ENCODE results near the gene COX20.

Gene COX20

GRCh38 chr1:244851546-244852231 lies 16.2 kb downstream of the COX20 start:
- no peak overlapping the region for H3K4me3 ChIP-seq (ENCODE audit: low read depth, low read length)
- no peak for TF ChIP-seq CTCF (IDR thresholded peaks at IDR 0.05; ENCODE audit: insufficient read depth, low read depth, low read length, missing control alignments)
- DNase-seq (ENCODE audit: low read depth): no peak

GRCh38 chr1:244852694-244853093 lies 17.2 kb downstream of the COX20 start:
- TF ChIP-seq CTCF (IDR thresholded peaks at IDR 0.05; ENCODE audit: insufficient read depth, low read depth, low read length, missing control alignments): no peak
- H3K4me3 ChIP-seq (ENCODE audit: low read depth, low read length): no peak overlapping the region
- no peak for DNase-seq (ENCODE audit: low read depth)

- DNase-seq (ENCODE audit: low read depth): no peak
- no peak overlapping the region for H3K4me3 ChIP-seq (ENCODE audit: low read depth, low read length)
- TF ChIP-seq CTCF (IDR thresholded peaks at IDR 0.05; ENCODE audit: insufficient read depth, low read depth, low read length, missing control alignments): no peak
These were observed 18.7 kb downstream of the COX20 start for GRCh38 chr1:244854166-244854565.

- TF ChIP-seq CTCF (IDR thresholded peaks at IDR 0.05; ENCODE audit: insufficient read depth, low read depth, low read length, missing control alignments): no peak
- DNase-seq (ENCODE audit: low read depth): no peak
- H3K4me3 ChIP-seq (ENCODE audit: low read depth, low read length): no peak overlapping the region
These were observed 19.6 kb downstream of the COX20 start for GRCh38 chr1:244854865-244855578.

GRCh38 chr1:244857761-244858160 lies 22.3 kb downstream of the COX20 start:
- TF ChIP-seq CTCF (IDR thresholded peaks at IDR 0.05; ENCODE audit: insufficient read depth, low read depth, low read length, missing control alignments): no peak
- DNase-seq (ENCODE audit: low read depth): no peak
- H3K4me3 ChIP-seq (ENCODE audit: low read depth, low read length): no peak overlapping the region

GRCh38 chr1:244858357-244858756 lies 22.9 kb downstream of the COX20 start:
- no peak for DNase-seq (ENCODE audit: low read depth)
- no peak for TF ChIP-seq CTCF (IDR thresholded peaks at IDR 0.05; ENCODE audit: insufficient read depth, low read depth, low read length, missing control alignments)
- no peak overlapping the region for H3K4me3 ChIP-seq (ENCODE audit: low read depth, low read length)
